Panc1 (cell line): ENCODE measurements around the gene THPO. TPM values are rescaled to one million over a fixed set of nuclear protein-coding genes. Genes with fewer than 3 reads are reported as not detected.

Source experiments
- ATAC-seq: fragments of 200-7000 bp; cut with Tn5 transposase; 2 replicates; pipeline ENCODE4 v1.9.1; 2020; ENCODE audit warnings: mild to moderate bottlenecking, moderate library complexity
- BruUV-seq: library from RNA; stranded (reverse); fragments of 400-500 nt; replicated peaks from 2 replicates; lab custom pipeline; 2021; lab: Mats Ljungman, UMichigan
- CTCF ChIA-PET: fragments of 300-600 bp; sonication (Branson Sonifier 250); formaldehyde crosslinking; loops from one replicate; lab custom pipeline; 2022; ENCODE audit warnings: antibody characterized with exemption; lab: Charles Lee
- POLR2A ChIA-PET: fragments of 300-600 bp; sonication (Branson Sonifier 250); formaldehyde crosslinking; loops from one replicate; lab custom pipeline; 2022; ENCODE audit warnings: antibody characterized with exemption; lab: Charles Lee
- DNase-seq: peaks from one replicate; pipeline ENCODE4 v3.0.0-alpha.2; 2010; ENCODE audit warnings: low read depth, low spot score
- H3K27ac ChIP-seq: 2 replicates; pipeline ENCODE4 v1.5.1; 2011; ENCODE audit warnings: mild to moderate bottlenecking, low read length, inconsistent platforms
- H3K27me3 ChIP-seq: fragments of 200-500 bp; sonication (Bioruptor generic); 2 replicates; pipeline ENCODE4 v1.6.0; 2014; ENCODE audit warnings: low read length, inconsistent platforms; ENCODE audit not compliant: control insufficient read depth, insufficient read depth
- H3K36me3 ChIP-seq: fragments of 200-500 bp; sonication (Bioruptor generic); 2 replicates; pipeline ENCODE4 v1.5.1; 2014; ENCODE audit warnings: inconsistent platforms, mild to moderate bottlenecking, low read length, moderate library complexity; ENCODE audit not compliant: control insufficient read depth, insufficient read depth
- H3K4me1 ChIP-seq: 2 replicates; pipeline ENCODE4 v1.5.1; 2011; ENCODE audit warnings: inconsistent platforms, mild to moderate bottlenecking, low read length, moderate library complexity; ENCODE audit not compliant: control insufficient read depth, insufficient read depth
- H3K4me3 ChIP-seq, 2 experiments: 2 replicates each; pipeline ENCODE4 v1.5.1; 2011 to 2012; ENCODE audit warnings: low read depth in 2 of 2, low read length in 2 of 2, mild to moderate bottlenecking in 2 of 2, inconsistent platforms in 1 of 2, moderate library complexity in 1 of 2
- H3K9me3 ChIP-seq: fragments of 200-500 bp; sonication (Bioruptor generic); 2 replicates; pipeline ENCODE4 v1.5.1; 2014; ENCODE audit warnings: low read depth, mild to moderate bottlenecking, inconsistent platforms, low read length, moderate library complexity; ENCODE audit not compliant: control insufficient read depth, insufficient read depth
- CTCF ChIP-seq: fragments of 450-650 bp; IDR thresholded peaks from 2 replicates; pipeline ENCODE4 v1.5.1; 2017; ENCODE audit warnings: mild to moderate bottlenecking
- POLR2AphosphoS5 ChIP-seq: IDR thresholded peaks from 2 replicates; pipeline ENCODE4 v1.6.1; 2012; ENCODE audit warnings: mild to moderate bottlenecking, low read depth, low read length, moderate library complexity
- REST ChIP-seq, 2 experiments: IDR thresholded peaks; 2 replicates each; pipeline ENCODE4 v1.6.1; 2011 to 2012; ENCODE audit warnings: low read depth in 2 of 2, control low read depth in 1 of 2, low read length in 1 of 2, mild to moderate bottlenecking in 1 of 2, moderate library complexity in 1 of 2; ENCODE audit not compliant: insufficient read depth in 1 of 2
- SIN3A ChIP-seq: IDR thresholded peaks from 2 replicates; pipeline ENCODE4 v1.6.1; 2012; ENCODE audit warnings: low read depth, mild to moderate bottlenecking, low read length, moderate library complexity, borderline replicate concordance; ENCODE audit not compliant: insufficient read depth
- TCF7L2 ChIP-seq: IDR thresholded peaks from 2 replicates; pipeline ENCODE4 v1.6.1; 2011; ENCODE audit warnings: mild to moderate bottlenecking, low read depth, low read length, inconsistent platforms
- in situ Hi-C: cut with HindIII; loops from 2 replicates; pipeline ENCODE4 v1.10.0; 2016; ENCODE audit warnings: low sequenced_read_pairs, low pct_unique_long_range_greater_than_20kb
- intact Hi-C: fragments of 100-400 bp; cut with micrococcal nuclease; formaldehyde crosslinking; loops from one replicate; pipeline ENCODE4 v1.10.0; 2022; ENCODE audit not compliant: unreplicated experiment
- total RNA-seq: library from RNA; stranded (reverse); gene quantifications from one replicate; pipeline ENCODE4 v1.2.1, GENCODE V29; 2021; ENCODE audit not compliant: unreplicated experiment

The THPO gene
- total RNA-seq, 1 experiment from 2014 or later: not detected

GRCh38 chr3:184358124-184358767, 19.8 kb downstream of the THPO start:
- in situ Hi-C loops: no loop called here
- no TSS peak for BruUV-seq
- ATAC-seq: no peak

More at GRCh38 chr3:184358124-184358767, 19.8 kb downstream of the THPO start:
- Histone ChIP-seq H3K36me3 (no peaks in the 10 kb centered on the region; the same call in 1 of the 2 replicates), H3K4me1 (peaks cover 6% of the 10 kb centered on the region), H3K27ac (no peak overlapping the region), H3K9me3 (no peaks in the 10 kb centered on the region), H3K27me3 (no peaks in the 10 kb centered on the region), H3K4me3 (no peak overlapping the region)
- CTCF ChIA-PET: no interaction called here
- intact Hi-C loops: no loop called here
- TF ChIP-seq TCF7L2 (no peak), REST (IDR thresholded peaks at IDR 0.05; ENCODE audit: insufficient read depth in 1 of 2, low read depth in 2 of 2, low read length in 1 of 2) (no peak), POLR2AphosphoS5 (no peak), CTCF (no peak), SIN3A (no peak)
- DNase-seq: no peak
- POLR2A ChIA-PET: no interaction called here
